Activated gamma-delta T cell treated with anti-CD3 and anti-CD28 coated beads, Interleukin-2, amount 50 U/mL, for 16 hours (primary cell): ENCODE data around the gene BIN2.
"Not testable (repeated sequence)": the region's sequence is repeated elsewhere in the genome, so short reads cannot be mapped to it uniquely, and the experiment has no call there.

Experiments
- DNase-seq: peaks from one replicate; pipeline ENCODE4 v3.0.0-alpha.2; 2020; ENCODE audit warnings: low read depth

BIN2 gene

DNA sequence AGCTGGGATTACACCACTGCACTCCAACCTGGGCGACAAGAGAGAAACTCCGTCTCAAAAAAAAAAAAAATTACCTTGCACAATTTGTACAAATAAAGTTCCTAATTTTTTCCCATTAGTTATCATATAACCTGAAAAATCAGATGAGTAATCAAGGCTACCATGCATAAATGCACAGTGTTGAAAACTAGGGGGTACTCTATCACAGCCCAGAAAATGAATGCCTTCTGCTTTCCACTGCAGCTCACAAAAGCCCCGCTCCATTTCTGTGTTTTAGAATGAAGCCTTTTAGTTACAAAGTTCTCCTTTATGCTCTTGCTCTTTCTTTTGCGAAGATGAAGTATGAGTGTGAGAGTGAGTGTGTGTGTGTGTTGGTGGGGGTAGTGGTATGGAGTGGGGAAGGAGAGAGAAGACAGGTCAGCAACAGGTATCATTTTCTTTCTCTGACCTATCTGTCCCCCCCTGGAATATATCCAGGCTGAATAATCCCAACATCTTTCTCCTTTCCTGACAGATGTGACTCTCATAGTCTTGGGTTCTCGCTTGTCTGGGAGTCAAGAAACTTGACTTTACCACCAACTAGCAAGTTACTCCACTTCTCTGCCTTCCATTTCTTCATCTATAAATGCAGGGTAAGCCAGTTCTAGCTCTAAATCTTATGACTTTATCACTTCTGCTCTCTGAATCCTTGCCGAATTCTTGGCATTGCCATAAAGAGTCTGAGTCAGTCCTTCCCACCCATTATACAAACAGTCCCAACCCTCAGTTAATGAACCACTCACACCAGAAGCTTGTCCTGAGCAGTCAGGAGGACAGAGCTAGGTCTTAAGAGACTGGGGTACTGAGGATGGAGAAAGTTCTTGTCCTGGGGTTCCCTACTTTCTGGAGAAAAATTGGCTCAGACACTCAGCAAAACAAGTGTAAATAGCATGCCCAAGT, 16.1 kb downstream of the BIN2 start:
- DNase-seq = no peak

GRCh38 chr12:51306507-51306906, 17.5 kb downstream of the BIN2 start:
- no peak for DNase-seq

GRCh38 chr12:51300768-51301167, 23.2 kb downstream of the BIN2 start:
- DNase-seq = not testable (repeated sequence)

- DNase-seq = no peak
Observed at GRCh38 chr12:51295651-51296050, 28.3 kb downstream of the BIN2 start.

GRCh38 chr12:51294097-51294496, 29.9 kb downstream of the BIN2 start:
- not testable (repeated sequence) for DNase-seq

DNA sequence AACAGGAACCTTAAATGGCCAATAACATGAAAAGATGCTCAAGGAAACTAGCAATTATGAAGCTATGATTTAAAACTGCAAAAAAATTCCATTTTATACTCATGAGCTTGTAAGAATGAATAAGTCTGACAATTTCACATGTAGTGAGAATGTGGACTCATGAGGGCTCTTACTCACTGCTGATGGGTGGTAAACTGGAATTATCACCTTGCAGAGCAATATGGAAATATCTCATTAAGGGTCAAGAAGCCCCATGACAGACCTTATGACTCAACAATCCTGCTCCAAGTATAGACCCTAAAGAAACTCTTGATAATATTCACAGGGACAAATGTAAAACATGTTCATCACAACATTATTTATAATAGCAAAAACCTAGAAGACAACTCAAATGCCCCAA, 30.3 kb downstream of the BIN2 start:
- no peak for DNase-seq

GRCh38 chr12:51291603-51292513, 32.1 kb downstream of the BIN2 start:
- not testable (repeated sequence) for DNase-seq

GRCh38 chr12:51285843-51286242, 38.1 kb downstream of the BIN2 start:
- no peak for DNase-seq

GRCh38 chr12:51281202-51281924, 42.6 kb downstream of the BIN2 start:
- no peak for DNase-seq

- DNase-seq = no peak
Observed at GRCh38 chr12:51275088-51275487, 48.9 kb downstream of the BIN2 start.

DNA sequence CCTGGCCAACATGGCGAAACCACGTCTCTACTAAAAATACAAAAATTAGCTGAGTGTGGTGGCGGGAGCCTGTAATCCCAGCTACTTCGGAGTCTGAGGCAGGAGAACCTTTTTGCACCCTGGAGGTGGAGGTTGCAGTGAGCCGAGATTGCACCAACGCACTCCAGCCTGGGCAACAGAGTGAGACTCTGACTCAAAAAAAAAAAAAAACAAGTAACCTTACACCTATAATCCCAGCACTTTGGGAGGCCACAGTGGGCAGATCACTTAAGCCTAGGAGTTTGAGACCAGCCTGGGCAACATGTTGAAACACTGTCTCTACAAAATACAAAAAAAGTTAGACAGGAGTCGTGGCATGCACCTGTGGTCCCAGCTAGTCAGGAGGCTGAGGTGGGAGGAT, 51.2 kb downstream of the BIN2 start:
- DNase-seq = not testable (repeated sequence)

- DNase-seq = no peak
Observed at GRCh38 chr12:51270951-51271518, 52.9 kb downstream of the BIN2 start.

- peak; percentile 22 for DNase-seq
Observed at GRCh38 chr12:51270067-51270950, 53.7 kb downstream of the BIN2 start, which contains the start of gene SMAGP. SMAGP (minus strand) TSS chr12:51270415; CDS start chr12:51269278, 1,137 bp downstream.

GRCh38 chr12:51269174-51270066, 54.6 kb downstream of the BIN2 start:
- DNase-seq = peak; percentile 20

DNA sequence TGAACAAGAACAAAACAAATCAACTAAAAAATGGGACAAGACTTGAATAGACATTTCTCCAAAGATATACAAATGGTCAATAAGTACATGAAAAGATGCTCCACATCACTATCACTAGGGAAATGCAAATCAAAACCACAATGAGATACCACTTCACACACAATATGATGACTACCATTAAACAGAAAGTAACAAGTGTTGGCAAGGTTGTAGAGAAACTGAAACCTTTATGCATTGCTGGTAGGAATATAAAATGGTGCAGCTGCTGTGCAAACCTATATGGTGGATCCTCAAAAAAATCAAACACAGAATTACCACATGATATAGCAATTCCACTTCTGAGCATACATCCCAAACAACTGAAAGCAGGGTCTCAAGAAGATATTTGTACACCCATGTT, 59.0 kb downstream of the BIN2 start:
- DNase-seq = no peak

GRCh38 chr12:51264297-51264696, 59.7 kb downstream of the BIN2 start:
- DNase-seq = no peak

- DNase-seq = no peak
Observed at GRCh38 chr12:51263341-51263740, 60.6 kb downstream of the BIN2 start.

DNA sequence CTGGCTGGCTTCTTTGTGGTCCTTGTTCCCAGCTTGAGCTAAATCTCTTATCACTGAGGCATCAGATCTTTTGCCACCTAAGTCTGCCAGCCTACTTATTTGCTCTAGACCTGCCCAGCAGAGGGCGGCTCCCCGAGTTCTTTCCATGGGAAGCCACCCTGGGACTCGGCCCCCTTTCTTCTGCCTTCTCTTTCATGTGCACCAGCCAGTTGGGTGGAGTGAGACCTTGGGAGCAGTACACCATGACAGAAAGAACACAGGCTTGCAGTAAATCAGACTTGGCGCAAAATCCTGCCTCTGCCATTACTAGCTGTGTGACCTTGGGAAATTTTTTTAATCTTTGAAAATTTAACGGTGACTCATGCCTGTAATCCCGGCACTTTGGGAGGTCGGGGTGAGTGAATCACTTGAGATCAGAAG, 61.2 kb downstream of the BIN2 start:
- no peak for DNase-seq

DNA sequence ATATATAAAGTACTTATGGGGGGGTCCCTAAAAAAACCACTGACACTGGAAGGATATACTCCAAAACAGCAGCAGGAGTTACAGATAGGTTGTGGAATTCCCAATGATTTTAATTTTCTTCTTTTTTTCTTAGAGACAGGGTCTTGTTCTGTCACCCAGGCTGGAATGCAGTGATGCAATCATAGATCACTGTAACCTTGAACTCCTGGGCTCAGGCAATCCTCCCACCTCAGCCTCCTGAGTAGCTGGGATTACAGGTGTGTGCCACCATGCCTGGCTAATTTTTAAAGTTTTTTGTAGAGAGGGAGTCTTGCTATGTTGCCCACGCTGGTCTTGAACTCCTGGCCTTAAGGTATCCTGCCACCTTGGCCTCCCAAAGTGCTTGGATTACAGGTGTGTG, 64.4 kb downstream of the BIN2 start:
- DNase-seq = not testable (repeated sequence)

GRCh38 chr12:51254536-51254935, 69.4 kb downstream of the BIN2 start:
- no peak for DNase-seq
